ENCODE data around the gene PELI3.
"Not testable (repeated sequence)": the region's sequence is repeated elsewhere in the genome, so short reads cannot be mapped to it uniquely, and the experiment has no call there.

Gene PELI3

GRCh38 chr11:66464116-66464515, 2.6 kb upstream of the PELI3 start:
- H3K36me3 ChIP-seq (ENCODE audit: control insufficient read depth in 1 of 2, insufficient read depth in 2 of 2, low read length in 2 of 2); H3K27ac ChIP-seq (ENCODE audit: low read depth, low read length); H3K4me3 ChIP-seq (ENCODE audit: low read depth in 1 of 2, low read length in 2 of 2); H3K9ac ChIP-seq (ENCODE audit: low read depth in 1 of 2, low read length in 2 of 2); H3K27me3 ChIP-seq (ENCODE audit: control insufficient read depth in 1 of 2, insufficient read depth in 2 of 2, low read length in 2 of 2); H3K9me3 ChIP-seq (ENCODE audit: control insufficient read depth in 1 of 2, low read length in 2 of 2): not testable (repeated sequence)
- H3K4me1 ChIP-seq (ENCODE audit: control insufficient read depth in 1 of 2, insufficient read depth in 2 of 2, low read length in 2 of 2): peaks cover 10 to 12% of the 10 kb centered on the region in 2 donors

GRCh38 chr11:66464916-66465315, 1.8 kb upstream of the PELI3 start:
- Histone ChIP-seq H3K27ac (ENCODE audit: low read depth, low read length) (no peak overlapping the region), H3K9ac (ENCODE audit: low read depth in 1 of 2, low read length in 2 of 2) (peak overlapping the region in 1 of 2 donors; percentile 1)

GRCh38 chr11:66465373-66466224, 1.1 kb upstream of the PELI3 start:
- H3K27me3 ChIP-seq (ENCODE audit: control insufficient read depth in 1 of 2, insufficient read depth in 2 of 2, low read length in 2 of 2): no peaks in the 10 kb centered on the region
- peak overlapping the region in 1 of 2 donors; percentile 68 for H3K9ac ChIP-seq (ENCODE audit: low read depth in 1 of 2, low read length in 2 of 2)

More at GRCh38 chr11:66464916-66465315, 1.8 kb upstream of the PELI3 start:
- Histone ChIP-seq H3K36me3 (ENCODE audit: control insufficient read depth in 1 of 2, insufficient read depth in 2 of 2, low read length in 2 of 2) (no peaks in the 10 kb centered on the region), H3K9me3 (ENCODE audit: control insufficient read depth in 1 of 2, low read length in 2 of 2) (no peaks in the 10 kb centered on the region), H3K27me3 (ENCODE audit: control insufficient read depth in 1 of 2, insufficient read depth in 2 of 2, low read length in 2 of 2) (no peaks in the 10 kb centered on the region), H3K4me3 (ENCODE audit: low read depth in 1 of 2, low read length in 2 of 2) (no peak overlapping the region), H3K4me1 (ENCODE audit: control insufficient read depth in 1 of 2, insufficient read depth in 2 of 2, low read length in 2 of 2) (peaks cover 10 to 12% of the 10 kb centered on the region in 2 donors)

GRCh38 chr11:66467034-66467659, 442 bp downstream of the PELI3 start:
- peaks cover 0 to 2% of the 10 kb centered on the region in 2 donors for H3K36me3 ChIP-seq (ENCODE audit: control insufficient read depth in 1 of 2, insufficient read depth in 2 of 2, low read length in 2 of 2)
- no peaks in the 10 kb centered on the region for H3K27me3 ChIP-seq (ENCODE audit: control insufficient read depth in 1 of 2, insufficient read depth in 2 of 2, low read length in 2 of 2)
- H3K9ac ChIP-seq (ENCODE audit: low read depth in 1 of 2, low read length in 2 of 2): peak overlapping the region; percentile 51 to 59
- no peak overlapping the region for H3K27ac ChIP-seq (ENCODE audit: low read depth, low read length)
- no peaks in the 10 kb centered on the region for H3K9me3 ChIP-seq (ENCODE audit: control insufficient read depth in 1 of 2, low read length in 2 of 2)
- peaks cover 10 to 12% of the 10 kb centered on the region in 2 donors for H3K4me1 ChIP-seq (ENCODE audit: control insufficient read depth in 1 of 2, insufficient read depth in 2 of 2, low read length in 2 of 2)
- H3K4me3 ChIP-seq (ENCODE audit: low read depth in 1 of 2, low read length in 2 of 2): peak overlapping the region; percentile 65 to 74

More at GRCh38 chr11:66465373-66466224, 1.1 kb upstream of the PELI3 start:
- no peaks in the 10 kb centered on the region for H3K9me3 ChIP-seq (ENCODE audit: control insufficient read depth in 1 of 2, low read length in 2 of 2)
- H3K36me3 ChIP-seq (ENCODE audit: control insufficient read depth in 1 of 2, insufficient read depth in 2 of 2, low read length in 2 of 2): no peaks in the 10 kb centered on the region
- peak overlapping the region; percentile 74 to 81 for H3K4me3 ChIP-seq (ENCODE audit: low read depth in 1 of 2, low read length in 2 of 2)
- peaks cover 10 to 12% of the 10 kb centered on the region in 2 donors for H3K4me1 ChIP-seq (ENCODE audit: control insufficient read depth in 1 of 2, insufficient read depth in 2 of 2, low read length in 2 of 2)
- H3K27ac ChIP-seq (ENCODE audit: low read depth, low read length): no peak overlapping the region

GRCh38 chr11:66467756-66468155, 1.1 kb downstream of the PELI3 start:
- H3K27me3 ChIP-seq (ENCODE audit: control insufficient read depth in 1 of 2, insufficient read depth in 2 of 2, low read length in 2 of 2): no peaks in the 10 kb centered on the region
- no peaks in the 10 kb centered on the region for H3K9me3 ChIP-seq (ENCODE audit: control insufficient read depth in 1 of 2, low read length in 2 of 2)
- H3K4me3 ChIP-seq (ENCODE audit: low read depth in 1 of 2, low read length in 2 of 2): peak overlapping the region; percentile 65 to 74
- H3K4me1 ChIP-seq (ENCODE audit: control insufficient read depth in 1 of 2, insufficient read depth in 2 of 2, low read length in 2 of 2): peaks cover 10 to 12% of the 10 kb centered on the region in 2 donors
- H3K27ac ChIP-seq (ENCODE audit: low read depth, low read length): no peak overlapping the region
- H3K36me3 ChIP-seq (ENCODE audit: control insufficient read depth in 1 of 2, insufficient read depth in 2 of 2, low read length in 2 of 2): peaks cover 0 to 8% of the 10 kb centered on the region in 2 donors
- peak overlapping the region in 1 of 2 donors; percentile 59 for H3K9ac ChIP-seq (ENCODE audit: low read depth in 1 of 2, low read length in 2 of 2)

- H3K9ac ChIP-seq (ENCODE audit: low read depth in 1 of 2, low read length in 2 of 2): no peak overlapping the region
- H3K27ac ChIP-seq (ENCODE audit: low read depth, low read length): no peak overlapping the region
- peaks cover 10 to 12% of the 10 kb centered on the region in 2 donors for H3K4me1 ChIP-seq (ENCODE audit: control insufficient read depth in 1 of 2, insufficient read depth in 2 of 2, low read length in 2 of 2)
- no peaks in the 10 kb centered on the region for H3K27me3 ChIP-seq (ENCODE audit: control insufficient read depth in 1 of 2, insufficient read depth in 2 of 2, low read length in 2 of 2)
- H3K4me3 ChIP-seq (ENCODE audit: low read depth in 1 of 2, low read length in 2 of 2): no peak overlapping the region
- peaks cover 0 to 15% of the 10 kb centered on the region in 2 donors for H3K36me3 ChIP-seq (ENCODE audit: control insufficient read depth in 1 of 2, insufficient read depth in 2 of 2, low read length in 2 of 2)
- no peaks in the 10 kb centered on the region for H3K9me3 ChIP-seq (ENCODE audit: control insufficient read depth in 1 of 2, low read length in 2 of 2)
Measured at GRCh38 chr11:66468691-66469090, 2.0 kb downstream of the PELI3 start.

- Histone ChIP-seq H3K9ac (ENCODE audit: low read depth in 1 of 2, low read length in 2 of 2) (no peak overlapping the region), H3K4me1 (ENCODE audit: control insufficient read depth in 1 of 2, insufficient read depth in 2 of 2, low read length in 2 of 2) (peaks cover 10 to 12% of the 10 kb centered on the region in 2 donors), H3K27me3 (ENCODE audit: control insufficient read depth in 1 of 2, insufficient read depth in 2 of 2, low read length in 2 of 2) (no peaks in the 10 kb centered on the region), H3K4me3 (ENCODE audit: low read depth in 1 of 2, low read length in 2 of 2) (no peak overlapping the region), H3K36me3 (ENCODE audit: control insufficient read depth in 1 of 2, insufficient read depth in 2 of 2, low read length in 2 of 2) (peaks cover 0 to 17% of the 10 kb centered on the region in 2 donors), H3K27ac (ENCODE audit: low read depth, low read length) (no peak overlapping the region), H3K9me3 (ENCODE audit: control insufficient read depth in 1 of 2, low read length in 2 of 2) (no peaks in the 10 kb centered on the region)
Measured at GRCh38 chr11:66469441-66469840, 2.7 kb downstream of the PELI3 start.

GRCh38 chr11:66470015-66470414, 3.3 kb downstream of the PELI3 start:
- H3K4me1 ChIP-seq (ENCODE audit: control insufficient read depth in 1 of 2, insufficient read depth in 2 of 2, low read length in 2 of 2): peaks cover 10 to 12% of the 10 kb centered on the region in 2 donors
- H3K27me3 ChIP-seq (ENCODE audit: control insufficient read depth in 1 of 2, insufficient read depth in 2 of 2, low read length in 2 of 2): no peaks in the 10 kb centered on the region
- no peaks in the 10 kb centered on the region for H3K9me3 ChIP-seq (ENCODE audit: control insufficient read depth in 1 of 2, low read length in 2 of 2)
- H3K27ac ChIP-seq (ENCODE audit: low read depth, low read length): no peak overlapping the region
- no peak overlapping the region for H3K9ac ChIP-seq (ENCODE audit: low read depth in 1 of 2, low read length in 2 of 2)
- peaks cover 0 to 17% of the 10 kb centered on the region in 2 donors for H3K36me3 ChIP-seq (ENCODE audit: control insufficient read depth in 1 of 2, insufficient read depth in 2 of 2, low read length in 2 of 2)
- H3K4me3 ChIP-seq (ENCODE audit: low read depth in 1 of 2, low read length in 2 of 2): no peak overlapping the region

- peaks cover 9 to 10% of the 10 kb centered on the region in 2 donors for H3K4me1 ChIP-seq (ENCODE audit: control insufficient read depth in 1 of 2, insufficient read depth in 2 of 2, low read length in 2 of 2)
- no peak overlapping the region for H3K4me3 ChIP-seq (ENCODE audit: low read depth in 1 of 2, low read length in 2 of 2)
- H3K36me3 ChIP-seq (ENCODE audit: control insufficient read depth in 1 of 2, insufficient read depth in 2 of 2, low read length in 2 of 2): peaks cover 0 to 17% of the 10 kb centered on the region in 2 donors
- no peak overlapping the region for H3K27ac ChIP-seq (ENCODE audit: low read depth, low read length)
- H3K9me3 ChIP-seq (ENCODE audit: control insufficient read depth in 1 of 2, low read length in 2 of 2): no peaks in the 10 kb centered on the region
- H3K27me3 ChIP-seq (ENCODE audit: control insufficient read depth in 1 of 2, insufficient read depth in 2 of 2, low read length in 2 of 2): no peaks in the 10 kb centered on the region
- no peak overlapping the region for H3K9ac ChIP-seq (ENCODE audit: low read depth in 1 of 2, low read length in 2 of 2)
Measured at GRCh38 chr11:66471142-66471541, 4.4 kb downstream of the PELI3 start.

- Histone ChIP-seq H3K9me3 (ENCODE audit: control insufficient read depth in 1 of 2, low read length in 2 of 2) (no peaks in the 10 kb centered on the region), H3K27ac (ENCODE audit: low read depth, low read length) (no peak overlapping the region), H3K36me3 (ENCODE audit: control insufficient read depth in 1 of 2, insufficient read depth in 2 of 2, low read length in 2 of 2) (peaks cover 0 to 17% of the 10 kb centered on the region in 2 donors), H3K9ac (ENCODE audit: low read depth in 1 of 2, low read length in 2 of 2) (no peak overlapping the region), H3K4me3 (ENCODE audit: low read depth in 1 of 2, low read length in 2 of 2) (no peak overlapping the region), H3K4me1 (ENCODE audit: control insufficient read depth in 1 of 2, insufficient read depth in 2 of 2, low read length in 2 of 2) (peaks cover 9 to 10% of the 10 kb centered on the region in 2 donors), H3K27me3 (ENCODE audit: control insufficient read depth in 1 of 2, insufficient read depth in 2 of 2, low read length in 2 of 2) (no peaks in the 10 kb centered on the region)
Measured at GRCh38 chr11:66472054-66472453, 5.3 kb downstream of the PELI3 start.
